ENCODE data around the gene MNT. TPM values are rescaled to one million over a fixed set of nuclear protein-coding genes. Genes with fewer than 3 reads are reported as not detected.
A peak's percentile ranks its signal among the peaks of the same experiment; 100 is the strongest.

Gene MNT
- total and polyA plus RNA-seq, 2 of the 8 experiments (the other 6 are each of a cell fraction or from before 2014, with no cell fraction given): 5.0 to 17.3 TPM

GRCh38 chr17:2399572-2400473 lies 1.0 kb downstream of the MNT start (continued):
- no peak for TF ChIP-seq POU5F1 (IDR thresholded peaks at IDR 0.05; ENCODE audit: low read depth, low read length)
- no peak for TF ChIP-seq RFX5 (IDR thresholded peaks at IDR 0.05; ENCODE audit: borderline replicate concordance, low read depth, low read length)
- TF ChIP-seq, protein P1, sequence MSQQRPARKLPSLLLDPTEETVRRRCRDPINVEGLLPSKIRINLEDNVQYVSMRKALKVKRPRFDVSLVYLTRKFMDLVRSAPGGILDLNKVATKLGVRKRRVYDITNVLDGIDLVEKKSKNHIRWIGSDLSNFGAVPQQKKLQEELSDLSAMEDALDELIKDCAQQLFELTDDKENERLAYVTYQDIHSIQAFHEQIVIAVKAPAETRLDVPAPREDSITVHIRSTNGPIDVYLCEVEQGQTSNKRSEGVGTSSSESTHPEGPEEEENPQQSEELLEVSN (IDR thresholded peaks at IDR 0.05): no peak
- no peak for TF ChIP-seq KDM1A (IDR thresholded peaks at IDR 0.05; ENCODE audit: borderline replicate concordance, low read length)
- no peak for TF ChIP-seq TAF7 (optimal IDR thresholded peaks at IDR 0.05; ENCODE audit: borderline replicate concordance, low read depth, low read length)
- peak; percentile 69 for TF ChIP-seq USF2 (IDR thresholded peaks at IDR 0.05; ENCODE audit: low read length)
- no peak for TF ChIP-seq CBX8 (IDR thresholded peaks at IDR 0.05; ENCODE audit: borderline replicate concordance, low read depth, low read length)
- no peak for TF ChIP-seq GTF2F1 (IDR thresholded peaks at IDR 0.05; ENCODE audit: borderline replicate concordance, low read depth, low read length)
- no peak for TF ChIP-seq SP2 (IDR thresholded peaks at IDR 0.05; ENCODE audit: low read length)
- TF ChIP-seq PHF8 (conservative IDR thresholded peaks at IDR 0.05; ENCODE audit: low read depth, low read length): 0 out of 2 replicates have a peak, but pooled peaks have one; percentile 9
- no peak for TF ChIP-seq SIX5 (IDR thresholded peaks at IDR 0.05; ENCODE audit: low read depth, low read length)
- TF ChIP-seq RNF2 (IDR thresholded peaks at IDR 0.05; ENCODE audit: borderline replicate concordance, low read depth, low read length, missing control alignments, poor library complexity, severe bottlenecking): no peak
- TF ChIP-seq HDAC6 (IDR thresholded peaks at IDR 0.05; ENCODE audit: low read depth, low read length): no peak
- TF ChIP-seq RXRA (IDR thresholded peaks at IDR 0.05; ENCODE audit: insufficient read depth, low read depth, low read length): no peak
- TF ChIP-seq CTCF (IDR thresholded peaks at IDR 0.05; ENCODE audit: control extremely low read depth in 1 of 3, insufficient read depth in 1 of 3, low read depth in 1 of 3, low read length in 3 of 3): no peak
- no peak for TF ChIP-seq KDM5A (IDR thresholded peaks at IDR 0.05; ENCODE audit: low read length)
- no peak for TF ChIP-seq CBX5 (IDR thresholded peaks at IDR 0.05; ENCODE audit: low read depth, low read length)
- peak; percentile 98 for TF ChIP-seq TEAD4 (IDR thresholded peaks at IDR 0.05; ENCODE audit: low read depth, low read length)
